ENCODE measurements around the gene PDE6D. TPM values are rescaled to one million over a fixed set of nuclear protein-coding genes. Genes with fewer than 3 reads are reported as not detected.

Gene PDE6D
- total and polyA plus RNA-seq, 2 of the 4 experiments (the other 2 are of a cell fraction), result 13.8 to 24.7 TPM

DNA sequence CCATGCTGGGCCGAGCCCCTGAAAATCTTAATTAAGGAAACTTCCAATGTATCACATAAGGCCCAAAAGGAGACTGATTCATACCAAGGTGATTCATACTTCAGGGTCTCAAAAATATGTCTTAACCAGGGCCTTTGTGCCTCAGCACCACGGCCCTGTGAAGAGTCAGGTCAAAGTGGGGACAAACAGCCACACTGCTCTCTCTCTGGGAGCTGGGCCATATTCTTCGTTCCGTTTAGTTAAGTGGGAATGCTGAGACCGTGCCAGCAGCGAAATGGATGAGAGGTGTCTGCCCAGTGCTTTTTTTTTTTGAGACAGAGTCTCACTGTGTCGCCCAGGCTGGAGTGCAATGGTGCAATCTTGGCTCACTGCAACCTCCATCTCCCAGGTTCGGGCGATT is 82.1 kb downstream of the PDE6D start:
- Histone ChIP-seq H2AFZ (replicated peaks; ENCODE audit: low read length, poor library complexity) (no peak overlapping the region), H3K4me3 (ENCODE audit: insufficient read depth, low read depth, low read length) (no peak overlapping the region), H4K91ac (ENCODE audit: insufficient read depth, low read depth, low read length) (no peak overlapping the region), H4K20me1 (ENCODE audit: insufficient read depth, low read length) (no peaks in the 10 kb centered on the region), H2BK120ac (ENCODE audit: low read depth, low read length) (no peak overlapping the region), H3K56ac (ENCODE audit: extremely low read depth, insufficient read depth, low read length) (no peak overlapping the region), H3K14ac (replicated peaks; ENCODE audit: low read depth, low read length) (no peak overlapping the region), H3K18ac (ENCODE audit: low read depth, low read length) (no peak overlapping the region), H3K4me1 (ENCODE audit: control insufficient read depth, insufficient read depth, low read length) (peaks cover 12% of the 10 kb centered on the region), H4K5ac (ENCODE audit: low read depth, low read length) (no peak overlapping the region), H4K8ac (ENCODE audit: low read depth in 2 of 2, low read length in 2 of 2) (no peak overlapping the region), H3K4me2 (ENCODE audit: low read depth, low read length) (no peak overlapping the region), H2BK20ac (ENCODE audit: low read depth, low read length) (no peak overlapping the region), H3K27me3 (ENCODE audit: control insufficient read depth, insufficient read depth, low read length) (no peaks in the 10 kb centered on the region), H3K9me3 (ENCODE audit: control insufficient read depth, insufficient read depth, low read length) (no peaks in the 10 kb centered on the region), H2BK5ac (ENCODE audit: low read depth, low read length, poor library complexity, severe bottlenecking) (no peak overlapping the region), H3K9me1 (ENCODE audit: insufficient read depth, low read length) (no peaks in the 10 kb centered on the region; the same call in 1 of the 2 replicates), H2AK9ac (replicated peaks; ENCODE audit: low read depth, low read length, poor library complexity) (no peak overlapping the region), H3K36me3 (ENCODE audit: control insufficient read depth, insufficient read depth, low read length) (no peaks in the 10 kb centered on the region), H3K9ac (ENCODE audit: low read depth, low read length) (no peak overlapping the region), H3K23ac (ENCODE audit: low read depth, low read length) (no peak overlapping the region), H2BK15ac (ENCODE audit: low read depth, low read length) (no peak overlapping the region), H3K79me1 (ENCODE audit: low read depth in 1 of 2, low read length in 2 of 2) (no peaks in the 10 kb centered on the region), H3K27ac (ENCODE audit: insufficient read depth, low read length) (no peak overlapping the region), H2AK5ac (ENCODE audit: low read depth, low read length) (no peak overlapping the region), H3K4ac (ENCODE audit: low read depth, low read length) (no peak overlapping the region)
- no TSS peak for BruUV-seq (replicated peaks)
- ATAC-seq (ENCODE audit: low read depth) (no peak; the same call in 1 of the 2 replicates), DNase-seq (peak; percentile 37)
- POLR2A ChIA-PET (ENCODE audit: unreplicated experiment), result no interaction called here
- in situ Hi-C loops (cut with MboI; ENCODE audit: low sequenced_read_pairs) (no loop called here), intact Hi-C loops (cut with micrococcal nuclease) (no loop called here), dilution Hi-C loops (cut with HindIII; ENCODE audit: low sequenced_read_pairs, unreplicated experiment) (no loop called here)
- TF ChIP-seq CEBPB (IDR thresholded peaks at IDR 0.05; ENCODE audit: low read depth, low read length) (no peak), MAZ (IDR thresholded peaks at IDR 0.05; ENCODE audit: borderline replicate concordance, low read depth, low read length) (no peak), NFE2L2 (IDR thresholded peaks at IDR 0.05; ENCODE audit: low read depth, low read length) (no peak), RAD21 (IDR thresholded peaks at IDR 0.05; ENCODE audit: low read length) (no peak), RCOR1 (IDR thresholded peaks at IDR 0.05; ENCODE audit: insufficient replicate concordance, low read length) (no peak), MAFK (IDR thresholded peaks at IDR 0.05; ENCODE audit: low read depth, low read length) (no peak), RFX5 (IDR thresholded peaks at IDR 0.05; ENCODE audit: low read depth, low read length) (no peak), SMC3 (IDR thresholded peaks at IDR 0.05; ENCODE audit: low read depth, low read length) (no peak), FOS (IDR thresholded peaks at IDR 0.05; ENCODE audit: low read depth, low read length) (no peak), CHD1 (IDR thresholded peaks at IDR 0.05; ENCODE audit: low read depth, low read length) (no peak), POLR2A (IDR thresholded peaks at IDR 0.05; ENCODE audit: low read depth, low read length) (no peak)
- TF ChIP-seq, protein P1, sequence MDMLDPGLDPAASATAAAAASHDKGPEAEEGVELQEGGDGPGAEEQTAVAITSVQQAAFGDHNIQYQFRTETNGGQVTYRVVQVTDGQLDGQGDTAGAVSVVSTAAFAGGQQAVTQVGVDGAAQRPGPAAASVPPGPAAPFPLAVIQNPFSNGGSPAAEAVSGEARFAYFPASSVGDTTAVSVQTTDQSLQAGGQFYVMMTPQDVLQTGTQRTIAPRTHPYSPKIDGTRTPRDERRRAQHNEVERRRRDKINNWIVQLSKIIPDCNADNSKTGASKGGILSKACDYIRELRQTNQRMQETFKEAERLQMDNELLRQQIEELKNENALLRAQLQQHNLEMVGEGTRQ (IDR thresholded peaks at IDR 0.05; ENCODE audit: low read depth, low read length), result no peak
- TF ChIP-seq, protein P2, sequence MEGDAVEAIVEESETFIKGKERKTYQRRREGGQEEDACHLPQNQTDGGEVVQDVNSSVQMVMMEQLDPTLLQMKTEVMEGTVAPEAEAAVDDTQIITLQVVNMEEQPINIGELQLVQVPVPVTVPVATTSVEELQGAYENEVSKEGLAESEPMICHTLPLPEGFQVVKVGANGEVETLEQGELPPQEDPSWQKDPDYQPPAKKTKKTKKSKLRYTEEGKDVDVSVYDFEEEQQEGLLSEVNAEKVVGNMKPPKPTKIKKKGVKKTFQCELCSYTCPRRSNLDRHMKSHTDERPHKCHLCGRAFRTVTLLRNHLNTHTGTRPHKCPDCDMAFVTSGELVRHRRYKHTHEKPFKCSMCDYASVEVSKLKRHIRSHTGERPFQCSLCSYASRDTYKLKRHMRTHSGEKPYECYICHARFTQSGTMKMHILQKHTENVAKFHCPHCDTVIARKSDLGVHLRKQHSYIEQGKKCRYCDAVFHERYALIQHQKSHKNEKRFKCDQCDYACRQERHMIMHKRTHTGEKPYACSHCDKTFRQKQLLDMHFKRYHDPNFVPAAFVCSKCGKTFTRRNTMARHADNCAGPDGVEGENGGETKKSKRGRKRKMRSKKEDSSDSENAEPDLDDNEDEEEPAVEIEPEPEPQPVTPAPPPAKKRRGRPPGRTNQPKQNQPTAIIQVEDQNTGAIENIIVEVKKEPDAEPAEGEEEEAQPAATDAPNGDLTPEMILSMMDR (conservative IDR thresholded peaks at IDR 0.05; ENCODE audit: low read depth, low read length), result no peak
- TF ChIP-seq, protein P3, sequence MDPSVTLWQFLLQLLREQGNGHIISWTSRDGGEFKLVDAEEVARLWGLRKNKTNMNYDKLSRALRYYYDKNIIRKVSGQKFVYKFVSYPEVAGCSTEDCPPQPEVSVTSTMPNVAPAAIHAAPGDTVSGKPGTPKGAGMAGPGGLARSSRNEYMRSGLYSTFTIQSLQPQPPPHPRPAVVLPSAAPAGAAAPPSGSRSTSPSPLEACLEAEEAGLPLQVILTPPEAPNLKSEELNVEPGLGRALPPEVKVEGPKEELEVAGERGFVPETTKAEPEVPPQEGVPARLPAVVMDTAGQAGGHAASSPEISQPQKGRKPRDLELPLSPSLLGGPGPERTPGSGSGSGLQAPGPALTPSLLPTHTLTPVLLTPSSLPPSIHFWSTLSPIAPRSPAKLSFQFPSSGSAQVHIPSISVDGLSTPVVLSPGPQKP (IDR thresholded peaks at IDR 0.05; ENCODE audit: borderline replicate concordance, low read depth, low read length), result no peak
- CTCF ChIA-PET, result interaction anchor here (0.6 kb wide), 1 partner anchor 16 kb away, joined by 3 read pairs; no protein-coding TSS in a partner anchor
- 0% methylated on average over 2 of the region's 9 CpGs; no CpG with 5 or more reads in 1 of the 2 experiments for WGBS, 2 experiments (ENCODE audit: extremely low coverage in 2 of 2, insufficient read length in 1 of 2)

All from IMR-90 (cell line).